ENCODE results near the gene NUDT5. TPM values are rescaled to one million over a fixed set of nuclear protein-coding genes. Genes with fewer than 3 reads are reported as not detected.

Gene NUDT5
- total RNA-seq, 4 donors from 2014 or later = 12.5 to 38.9 (median 17.8) TPM

GRCh38 chr10:12218991-12219390, 23.3 kb upstream of the NUDT5 start:
- peaks cover 0 to 28% (median 2%) of the 10 kb centered on the region in 4 donors for H3K36me3 ChIP-seq
- H3K4me1 ChIP-seq = peaks cover 5 to 45% (median 18%) of the 10 kb centered on the region in 4 donors
- DNase-seq = no peak
- in situ Hi-C loops (cut with MboI; ENCODE audit: low pct_ligation_motif_present in 1 of 4, low pct_unique_long_range_greater_than_20kb in 1 of 4, low sequenced_read_pairs in 3 of 4) (no loop called here), intact Hi-C loops (cut with DNase I; ENCODE audit: low total_unique reads) (no loop called here)
- H3K27ac ChIP-seq = no peak overlapping the region
- WGBS, 2 donors (ENCODE audit: low coverage in 1 of 2) = 92% methylated on average over 8 of the region's 8 CpGs
- no peaks in the 10 kb centered on the region for H3K9me3 ChIP-seq
- TF ChIP-seq EP300 (IDR thresholded peaks at IDR 0.05; ENCODE audit: low read depth) = no peak
- TF ChIP-seq POLR2AphosphoS5 (IDR thresholded peaks at IDR 0.05) = no peak
- no peak for TF ChIP-seq POLR2A (IDR thresholded peaks at IDR 0.05)
- no peak for TF ChIP-seq CTCF (IDR thresholded peaks at IDR 0.05)
- H3K27me3 ChIP-seq = no peaks in the 10 kb centered on the region
- H3K4me3 ChIP-seq = no peak overlapping the region

GRCh38 chr10:12214763-12215218, 19.1 kb upstream of the NUDT5 start:
- WGBS, 2 donors (ENCODE audit: low coverage in 1 of 2) = 11 to 15% methylated on average over 6 of the region's 6 CpGs
- H3K4me3 ChIP-seq = peak overlapping the region in 2 of 4 donors; percentile 0 to 26
- peak overlapping the region; percentile 34 to 58 (median 53) for H3K27ac ChIP-seq
- peaks cover 7 to 34% (median 19%) of the 10 kb centered on the region in 4 donors for H3K4me1 ChIP-seq
- no peaks in the 10 kb centered on the region for H3K27me3 ChIP-seq
- in situ Hi-C loops (cut with MboI; ENCODE audit: low pct_ligation_motif_present in 1 of 4, low pct_unique_long_range_greater_than_20kb in 1 of 4, low sequenced_read_pairs in 3 of 4) = no loop called here
- TF ChIP-seq CTCF (IDR thresholded peaks at IDR 0.05) = peak; percentile 59 to 75 (median 69)
- no peak for TF ChIP-seq POLR2A (IDR thresholded peaks at IDR 0.05)
- intact Hi-C loops (cut with DNase I; ENCODE audit: low total_unique reads) = no loop called here
- no peaks in the 10 kb centered on the region for H3K9me3 ChIP-seq
- H3K36me3 ChIP-seq = peaks cover 0 to 34% (median 4%) of the 10 kb centered on the region in 4 donors
- DNase-seq = peak; percentile 19

GRCh38 chr10:12214093-12214492, 18.4 kb upstream of the NUDT5 start:
- TF ChIP-seq POLR2AphosphoS5 (IDR thresholded peaks at IDR 0.05) (peak in 1 of 3 donors; percentile 20), EP300 (IDR thresholded peaks at IDR 0.05; ENCODE audit: low read depth) (no peak)
- H3K4me1 ChIP-seq = peaks cover 7 to 32% (median 19%) of the 10 kb centered on the region in 4 donors
- DNase-seq = peak; percentile 36
- 36 to 70% methylated on average over 2 to 4 of the region's 4 CpGs for WGBS, 2 donors (ENCODE audit: low coverage in 1 of 2)
- H3K36me3 ChIP-seq = peaks cover 0 to 31% (median 4%) of the 10 kb centered on the region in 4 donors
- H3K27ac ChIP-seq = peak overlapping the region; percentile 34 to 58 (median 53)
- H3K9me3 ChIP-seq = no peaks in the 10 kb centered on the region
- intact Hi-C loops (cut with DNase I; ENCODE audit: low total_unique reads) (no loop called here), in situ Hi-C loops (cut with MboI; ENCODE audit: low pct_ligation_motif_present in 1 of 4, low pct_unique_long_range_greater_than_20kb in 1 of 4, low sequenced_read_pairs in 3 of 4) (no loop called here)
- H3K27me3 ChIP-seq = no peaks in the 10 kb centered on the region
- no peak overlapping the region for H3K4me3 ChIP-seq

GRCh38 chr10:12213621-12214020, 17.9 kb upstream of the NUDT5 start:
- Histone ChIP-seq H3K9me3 (no peaks in the 10 kb centered on the region), H3K36me3 (peaks cover 0 to 26% (median 4%) of the 10 kb centered on the region in 4 donors), H3K27me3 (no peaks in the 10 kb centered on the region), H3K4me3 (no peak overlapping the region), H3K27ac (peak overlapping the region; percentile 34 to 58 (median 53)), H3K4me1 (peaks cover 7 to 32% (median 19%) of the 10 kb centered on the region in 4 donors)
- in situ Hi-C loops (cut with MboI; ENCODE audit: low pct_ligation_motif_present in 1 of 4, low pct_unique_long_range_greater_than_20kb in 1 of 4, low sequenced_read_pairs in 3 of 4) = no loop called here
- DNase-seq = no peak
- TF ChIP-seq CTCF (IDR thresholded peaks at IDR 0.05) (no peak), EP300 (IDR thresholded peaks at IDR 0.05; ENCODE audit: low read depth) (no peak), POLR2AphosphoS5 (IDR thresholded peaks at IDR 0.05) (no peak), POLR2A (IDR thresholded peaks at IDR 0.05) (no peak)
- WGBS, 2 donors (ENCODE audit: low coverage in 1 of 2) = 27 to 42% methylated on average over 3 of the region's 3 CpGs
- intact Hi-C loops (cut with DNase I; ENCODE audit: low total_unique reads) = no loop called here

GRCh38 chr10:12212454-12212853, 16.8 kb upstream of the NUDT5 start:
- no peak overlapping the region for H3K27ac ChIP-seq
- WGBS, 2 donors (ENCODE audit: low coverage in 1 of 2) = 66% methylated on average over 3 of the region's 3 CpGs; no CpG with 5 or more reads in 1 of the 2 donors
- no peaks in the 10 kb centered on the region for H3K27me3 ChIP-seq
- no peak for DNase-seq
- H3K9me3 ChIP-seq = no peaks in the 10 kb centered on the region
- H3K36me3 ChIP-seq = peaks cover 0 to 16% (median 2%) of the 10 kb centered on the region in 4 donors
- TF ChIP-seq CTCF (IDR thresholded peaks at IDR 0.05) = no peak
- TF ChIP-seq POLR2A (IDR thresholded peaks at IDR 0.05) = no peak
- TF ChIP-seq EP300 (IDR thresholded peaks at IDR 0.05; ENCODE audit: low read depth) = no peak
- TF ChIP-seq POLR2AphosphoS5 (IDR thresholded peaks at IDR 0.05) = no peak
- peaks cover 7 to 32% (median 19%) of the 10 kb centered on the region in 4 donors for H3K4me1 ChIP-seq
- in situ Hi-C loops (cut with MboI; ENCODE audit: low pct_ligation_motif_present in 1 of 4, low pct_unique_long_range_greater_than_20kb in 1 of 4, low sequenced_read_pairs in 3 of 4) (no loop called here), intact Hi-C loops (cut with DNase I; ENCODE audit: low total_unique reads) (no loop called here)
- H3K4me3 ChIP-seq = no peak overlapping the region
